Stimulated activated naive CD8-positive, alpha-beta T cell treated with anti-CD3 and anti-CD28 coated beads, Interleukin-15, amount 100 ng/mL, for 72 hours (primary cell): ENCODE data around the gene LAMB3.

Experiments used
- ATAC-seq: fragments of 150-1000 bp; cut with Tn5 transposase; 2 replicates; pipeline ENCODE4 v1.10.0; 2021; ENCODE audit warnings: mild to moderate bottlenecking, moderate library complexity
- DNase-seq, 2 donors: peaks; one replicate each; pipeline ENCODE4 v3.0.0; 2021 to 2022
- H3K27ac Mint-ChIP-seq, 2 donors: one replicate each; pipeline ENCODE4 v1.8.0; 2022; ENCODE audit warnings: mild to moderate bottlenecking in 2 of 2, mixed read lengths in 2 of 2, moderate library complexity in 2 of 2
- H3K27me3 Mint-ChIP-seq: one replicate; pipeline ENCODE4 v1.8.0; 2022; ENCODE audit warnings: mixed read lengths
- H3K4me1 Mint-ChIP-seq: one replicate; pipeline ENCODE4 v1.8.0; 2022; ENCODE audit warnings: mild to moderate bottlenecking, mixed read lengths
- H3K4me3 Mint-ChIP-seq, 2 donors: one replicate each; pipeline ENCODE4 v1.8.0; 2022; ENCODE audit warnings: mild to moderate bottlenecking in 2 of 2, mixed read lengths in 2 of 2, moderate library complexity in 1 of 2
- H3K9me3 Mint-ChIP-seq, 2 donors: one replicate each; pipeline ENCODE4 v1.8.0; 2022; ENCODE audit warnings: mixed read lengths in 2 of 2

LAMB3 gene

GRCh38 chr1:209585197-209585596 is 67.0 kb downstream of the LAMB3 start:
- Mint-ChIP-seq H3K27me3 (peaks cover 31% of the 10 kb centered on the region), H3K4me3 (no peak overlapping the region), H3K4me1 (peaks cover 6% of the 10 kb centered on the region), H3K9me3 (no peaks in the 10 kb centered on the region), H3K27ac (no peak overlapping the region)
- DNase-seq, result no peak
- ATAC-seq, result no peak

GRCh38 chr1:209584231-209584672 is 68.0 kb downstream of the LAMB3 start:
- H3K9me3 Mint-ChIP-seq, result no peaks in the 10 kb centered on the region
- DNase-seq, result no peak
- H3K27ac Mint-ChIP-seq, result no peak overlapping the region
- H3K4me1 Mint-ChIP-seq, result peaks cover 6% of the 10 kb centered on the region
- H3K4me3 Mint-ChIP-seq, result no peak overlapping the region
- H3K27me3 Mint-ChIP-seq, result peaks cover 23% of the 10 kb centered on the region
- ATAC-seq, result no peak

- DNase-seq (no peak), ATAC-seq (no peak)
- H3K4me3 Mint-ChIP-seq, result no peak within 1 kb of the TSS
- H3K27ac Mint-ChIP-seq, result no peak within 1 kb of the TSS
- H3K27me3 Mint-ChIP-seq, result peaks cover 21% of the 10 kb centered on the region
- peaks cover 6% of the 10 kb centered on the region for H3K4me1 Mint-ChIP-seq
- no peaks in the 10 kb centered on the region for H3K9me3 Mint-ChIP-seq
These were observed 68.8 kb downstream of the LAMB3 start, which contains the start of gene CAMK1G for GRCh38 chr1:209583408-209583807. CAMK1G (plus strand) TSS chr1:209583714; CDS start chr1:209594984, 11,270 bp downstream.

- Mint-ChIP-seq H3K27ac (no peak overlapping the region), H3K4me3 (no peak overlapping the region), H3K27me3 (peaks cover 9% of the 10 kb centered on the region), H3K9me3 (no peaks in the 10 kb centered on the region), H3K4me1 (peaks cover 2% of the 10 kb centered on the region)
- no peak for ATAC-seq
- DNase-seq, result no peak
These were observed 71.6 kb downstream of the LAMB3 start for GRCh38 chr1:209580577-209580976.

GRCh38 chr1:209577346-209577745 is 74.9 kb downstream of the LAMB3 start:
- no peak overlapping the region for H3K4me3 Mint-ChIP-seq
- peaks cover 17% of the 10 kb centered on the region for H3K27me3 Mint-ChIP-seq
- DNase-seq, result no peak
- H3K4me1 Mint-ChIP-seq, result no peaks in the 10 kb centered on the region
- no peaks in the 10 kb centered on the region for H3K9me3 Mint-ChIP-seq
- H3K27ac Mint-ChIP-seq, result no peak overlapping the region
- no peak for ATAC-seq

GRCh38 chr1:209576392-209577197 is 75.6 kb downstream of the LAMB3 start:
- Mint-ChIP-seq H3K27ac (no peak overlapping the region), H3K27me3 (peaks cover 17% of the 10 kb centered on the region), H3K9me3 (no peaks in the 10 kb centered on the region), H3K4me1 (no peaks in the 10 kb centered on the region), H3K4me3 (no peak overlapping the region)
- ATAC-seq (peak; percentile 86), DNase-seq (peak; percentile 62 to 66)

GRCh38 chr1:209570743-209571142 is 81.5 kb downstream of the LAMB3 start:
- H3K4me3 Mint-ChIP-seq, result no peak overlapping the region
- H3K27me3 Mint-ChIP-seq, result peaks cover 52% of the 10 kb centered on the region
- no peak overlapping the region for H3K27ac Mint-ChIP-seq
- H3K9me3 Mint-ChIP-seq, result no peaks in the 10 kb centered on the region
- ATAC-seq, result no peak
- DNase-seq, result no peak
- peaks cover 19% of the 10 kb centered on the region for H3K4me1 Mint-ChIP-seq

- H3K9me3 Mint-ChIP-seq, result no peaks in the 10 kb centered on the region
- DNase-seq (peak; percentile 54 to 65), ATAC-seq (peak; percentile 52)
- peaks cover 19% of the 10 kb centered on the region for H3K4me1 Mint-ChIP-seq
- H3K4me3 Mint-ChIP-seq, result peak overlapping the region in 1 of 2 donors; percentile 38
- peaks cover 57% of the 10 kb centered on the region for H3K27me3 Mint-ChIP-seq
- H3K27ac Mint-ChIP-seq, result peak overlapping the region in 1 of 2 donors; percentile 9
These were observed 82.6 kb downstream of the LAMB3 start for GRCh38 chr1:209569455-209570207.

- no peak overlapping the region for H3K27ac Mint-ChIP-seq
- peaks cover 19% of the 10 kb centered on the region for H3K4me1 Mint-ChIP-seq
- H3K9me3 Mint-ChIP-seq, result no peaks in the 10 kb centered on the region
- ATAC-seq, result no peak
- DNase-seq, result no peak
- H3K27me3 Mint-ChIP-seq, result peaks cover 57% of the 10 kb centered on the region
- H3K4me3 Mint-ChIP-seq, result no peak overlapping the region
These were observed 84.5 kb downstream of the LAMB3 start for GRCh38 chr1:209567698-209568175.

GRCh38 chr1:209565759-209566678 is 86.2 kb downstream of the LAMB3 start:
- H3K27me3 Mint-ChIP-seq, result peaks cover 63% of the 10 kb centered on the region
- no peaks in the 10 kb centered on the region for H3K9me3 Mint-ChIP-seq
- ATAC-seq, result peak; percentile 92
- DNase-seq, result peak; percentile 70 to 73
- H3K27ac Mint-ChIP-seq, result no peak overlapping the region
- H3K4me3 Mint-ChIP-seq, result no peak overlapping the region
- H3K4me1 Mint-ChIP-seq, result peaks cover 19% of the 10 kb centered on the region
